Trophoblast cell (in vitro differentiated cells and primary cell): ENCODE measurements around the gene TNFSF11.

Experiments used
- DNase-seq, 2 donors: peaks; one replicate each; pipeline ENCODE4 v3.0.0-alpha.2; 2016
- H2AFZ ChIP-seq: 2 replicates; pipeline ENCODE4 v1.6.1; 2013; ENCODE audit warnings: low read length, moderate library complexity, mild to moderate bottlenecking; ENCODE audit not compliant: insufficient read depth, poor library complexity
- H2AK5ac ChIP-seq: 2 replicates; pipeline ENCODE4 v1.6.1; 2013; ENCODE audit warnings: mild to moderate bottlenecking, low read length
- H2BK120ac ChIP-seq: 2 replicates; pipeline ENCODE4 v1.6.1; 2013; ENCODE audit warnings: low read length, mild to moderate bottlenecking, moderate library complexity; ENCODE audit not compliant: insufficient read depth, poor library complexity
- H2BK12ac ChIP-seq: 2 replicates; pipeline ENCODE4 v1.6.1; 2013; ENCODE audit warnings: mild to moderate bottlenecking, low read length, moderate library complexity
- H2BK5ac ChIP-seq: 2 replicates; pipeline ENCODE4 v1.6.1; 2013; ENCODE audit warnings: low read length, low read depth, moderate library complexity, mild to moderate bottlenecking; ENCODE audit not compliant: poor library complexity
- H3K14ac ChIP-seq: 2 replicates; pipeline ENCODE4 v1.6.1; 2013; ENCODE audit warnings: mild to moderate bottlenecking, low read length
- H3K18ac ChIP-seq: 2 replicates; pipeline ENCODE4 v1.6.1; 2013; ENCODE audit warnings: mild to moderate bottlenecking, low read length
- H3K23ac ChIP-seq: 2 replicates; pipeline ENCODE4 v1.6.1; 2013; ENCODE audit warnings: low read length
- H3K27ac ChIP-seq: 2 replicates; pipeline ENCODE4 v1.5.1; 2013; ENCODE audit warnings: low read depth, mild to moderate bottlenecking, inconsistent platforms, low read length, moderate library complexity
- H3K27me3 ChIP-seq: 2 replicates; pipeline ENCODE4 v1.6.1; 2013; ENCODE audit warnings: inconsistent platforms, mild to moderate bottlenecking, low read length, moderate library complexity; ENCODE audit not compliant: insufficient read depth
- H3K36me3 ChIP-seq, 2 experiments: 1 replicate in 1 of 2; 2 replicates in 1 of 2; pipeline ENCODE4 v1.6.1; 2013; ENCODE audit warnings: low read length in 2 of 2, mild to moderate bottlenecking in 2 of 2, moderate library complexity in 1 of 2; ENCODE audit not compliant: insufficient read depth in 2 of 2, control insufficient read depth in 1 of 2
- H3K4ac ChIP-seq: 2 replicates; pipeline ENCODE4 v1.6.1; 2013; ENCODE audit warnings: low read depth, mild to moderate bottlenecking, low read length, moderate library complexity
- H3K4me1 ChIP-seq, 2 experiments: 1 replicate in 1 of 2; 2 replicates in 1 of 2; pipeline ENCODE4 v1.6.1; 2013; ENCODE audit warnings: low read length in 2 of 2, mild to moderate bottlenecking in 2 of 2, moderate library complexity in 1 of 2; ENCODE audit not compliant: insufficient read depth in 2 of 2, control insufficient read depth in 1 of 2
- H3K4me2 ChIP-seq: 2 replicates; pipeline ENCODE4 v1.6.1; 2013; ENCODE audit warnings: inconsistent platforms, mild to moderate bottlenecking, low read length, moderate library complexity
- H3K4me3 ChIP-seq: 2 replicates; pipeline ENCODE4 v1.5.1; 2013; ENCODE audit warnings: mild to moderate bottlenecking, low read depth, low read length, inconsistent platforms
- H3K79me1 ChIP-seq: one replicate; pipeline ENCODE4 v1.6.1; 2013; ENCODE audit warnings: low read length
- H3K79me2 ChIP-seq: 2 replicates; pipeline ENCODE4 v1.6.1; 2013; ENCODE audit warnings: low read length, mild to moderate bottlenecking; ENCODE audit not compliant: control insufficient read depth, insufficient read depth, poor library complexity
- H3K9ac ChIP-seq: 2 replicates; pipeline ENCODE4 v1.6.1; 2013; ENCODE audit warnings: mild to moderate bottlenecking, low read length
- H3K9me3 ChIP-seq: 2 replicates; pipeline ENCODE4 v1.6.1; 2013; ENCODE audit warnings: low read depth, mild to moderate bottlenecking, control low read depth, inconsistent platforms, low read length; ENCODE audit not compliant: insufficient read depth
- H4K12ac ChIP-seq: 2 replicates; pipeline ENCODE4 v1.6.1; 2013; ENCODE audit warnings: low read depth, mild to moderate bottlenecking, low read length, moderate library complexity
- H4K8ac ChIP-seq: 2 replicates; pipeline ENCODE4 v1.6.1; 2013; ENCODE audit warnings: low read depth, mild to moderate bottlenecking, low read length, moderate library complexity
- H4K91ac ChIP-seq: one replicate; pipeline ENCODE4 v1.6.1; 2013; ENCODE audit warnings: low read depth, mild to moderate bottlenecking, low read length, moderate library complexity
- WGBS: extraction: QIAGEN DNeasy Blood & Tissue Kit; methylation state at CpG from one replicate; pipeline ENCODE4 v1.1.7; 2013; ENCODE audit warnings: missing lambda C conversion rate; ENCODE audit not compliant: insufficient read length, insufficient coverage; ENCODE audit errors: extremely low coverage; 5-methylcytosine and 5-hydroxymethylcytosine counted together

TNFSF11 gene

GRCh38 chr13:42594481-42595252, 20.7 kb downstream of the TNFSF11 start:
- Histone ChIP-seq H3K4me3 (no peak overlapping the region), H3K14ac (no peak overlapping the region), H2AFZ (no peak overlapping the region), H3K4me2 (no peak overlapping the region), H3K79me2 (no peaks in the 10 kb centered on the region), H3K9me3 (no peaks in the 10 kb centered on the region), H3K4me1 (no peaks in the 10 kb centered on the region), H3K18ac (no peak overlapping the region), H3K27ac (no peak overlapping the region), H2AK5ac (no peak overlapping the region), H3K79me1 (no peaks in the 10 kb centered on the region), H3K27me3 (no peaks in the 10 kb centered on the region), H3K23ac (no peak overlapping the region), H3K4ac (no peak overlapping the region), H4K8ac (no peak overlapping the region), H3K9ac (no peak overlapping the region), H2BK5ac (no peak overlapping the region), H4K91ac (no peak overlapping the region), H2BK120ac (no peak overlapping the region), H3K36me3 (no peaks in the 10 kb centered on the region), H4K12ac (no peak overlapping the region), H2BK12ac (no peak overlapping the region)
- DNase-seq = peak; percentile 38 to 86
- no CpG with 5 or more reads among the region's 7 CpGs for WGBS

- no peak overlapping the region for H3K18ac ChIP-seq
- H3K4me1 ChIP-seq = no peaks in the 10 kb centered on the region
- no peaks in the 10 kb centered on the region for H3K9me3 ChIP-seq
- no peak overlapping the region for H3K23ac ChIP-seq
- no peak overlapping the region for H2AK5ac ChIP-seq
- no peak overlapping the region for H4K91ac ChIP-seq
- no peak overlapping the region for H3K4me3 ChIP-seq
- H3K14ac ChIP-seq = no peak overlapping the region
- H3K4me2 ChIP-seq = no peak overlapping the region
- no peaks in the 10 kb centered on the region for H3K79me2 ChIP-seq
- peak overlapping the region; percentile 37 for H2BK12ac ChIP-seq
- no peak overlapping the region for H2BK5ac ChIP-seq
- no peak overlapping the region for H3K9ac ChIP-seq
- no CpG with 5 or more reads among the region's 4 CpGs for WGBS
- no peaks in the 10 kb centered on the region for H3K79me1 ChIP-seq
- H4K8ac ChIP-seq = no peak overlapping the region
- H3K36me3 ChIP-seq = no peaks in the 10 kb centered on the region
- no peaks in the 10 kb centered on the region for H3K27me3 ChIP-seq
- H3K27ac ChIP-seq = no peak overlapping the region
- H2BK120ac ChIP-seq = no peak overlapping the region
- no peak overlapping the region for H2AFZ ChIP-seq
- no peak overlapping the region for H4K12ac ChIP-seq
- DNase-seq = no peak
- H3K4ac ChIP-seq = no peak overlapping the region
These were observed 21.3 kb downstream of the TNFSF11 start for GRCh38 chr13:42595253-42595571.

GRCh38 chr13:42597505-42597904, 23.6 kb downstream of the TNFSF11 start:
- H2AK5ac ChIP-seq = no peak overlapping the region
- H3K14ac ChIP-seq = no peak overlapping the region
- H3K4me3 ChIP-seq = no peak overlapping the region
- H3K23ac ChIP-seq = no peak overlapping the region
- no peak overlapping the region for H2BK120ac ChIP-seq
- no peak overlapping the region for H2BK12ac ChIP-seq
- H3K27ac ChIP-seq = no peak overlapping the region
- no peak overlapping the region for H3K9ac ChIP-seq
- H2AFZ ChIP-seq = no peak overlapping the region
- no peak overlapping the region for H2BK5ac ChIP-seq
- H3K4ac ChIP-seq = no peak overlapping the region
- H3K27me3 ChIP-seq = no peaks in the 10 kb centered on the region
- no peak overlapping the region for H4K91ac ChIP-seq
- no CpG with 5 or more reads among the region's 4 CpGs for WGBS
- H3K18ac ChIP-seq = no peak overlapping the region
- no peaks in the 10 kb centered on the region for H3K79me1 ChIP-seq
- H3K4me1 ChIP-seq = no peaks in the 10 kb centered on the region
- no peaks in the 10 kb centered on the region for H3K79me2 ChIP-seq
- H4K8ac ChIP-seq = no peak overlapping the region
- DNase-seq = no peak
- H3K9me3 ChIP-seq = no peaks in the 10 kb centered on the region
- no peak overlapping the region for H4K12ac ChIP-seq
- H3K4me2 ChIP-seq = no peak overlapping the region
- no peaks in the 10 kb centered on the region for H3K36me3 ChIP-seq

GRCh38 chr13:42600943-42601342, 27.0 kb downstream of the TNFSF11 start:
- H3K9me3 ChIP-seq = no peaks in the 10 kb centered on the region
- no peak overlapping the region for H3K27ac ChIP-seq
- H3K14ac ChIP-seq = no peak overlapping the region
- no peak overlapping the region for H3K9ac ChIP-seq
- no peaks in the 10 kb centered on the region for H3K79me2 ChIP-seq
- no peak for DNase-seq
- H2AK5ac ChIP-seq = no peak overlapping the region
- WGBS = no CpG with 5 or more reads among the region's 1 CpG
- H4K91ac ChIP-seq = no peak overlapping the region
- peaks cover 0 to 1% of the 10 kb centered on the region in 2 experiments for H3K36me3 ChIP-seq
- H4K12ac ChIP-seq = no peak overlapping the region
- H3K23ac ChIP-seq = no peak overlapping the region
- H2AFZ ChIP-seq = no peak overlapping the region
- H2BK120ac ChIP-seq = no peak overlapping the region
- H3K18ac ChIP-seq = no peak overlapping the region
- no peaks in the 10 kb centered on the region for H3K27me3 ChIP-seq
- H2BK12ac ChIP-seq = no peak overlapping the region
- H3K4ac ChIP-seq = no peak overlapping the region
- H3K79me1 ChIP-seq = no peaks in the 10 kb centered on the region
- no peaks in the 10 kb centered on the region for H3K4me1 ChIP-seq
- no peak overlapping the region for H3K4me2 ChIP-seq
- no peak overlapping the region for H3K4me3 ChIP-seq
- no peak overlapping the region for H4K8ac ChIP-seq
- H2BK5ac ChIP-seq = no peak overlapping the region
